CD14-positive monocyte (primary cell): ENCODE measurements around the gene FLNA. TPM values are rescaled to one million over a fixed set of nuclear protein-coding genes. Genes with fewer than 3 reads are reported as not detected.

Source experiments
- DNase-seq, 3 donors: peaks; one replicate each; pipeline ENCODE4 v3.0.0-alpha.2; 2011 to 2022
- H2AFZ ChIP-seq: 2 replicates; pipeline ENCODE4 v1.6.0; 2012; ENCODE audit warnings: mild to moderate bottlenecking, low read depth, low read length, inconsistent platforms; ENCODE audit not compliant: insufficient read depth, poor library complexity, severe bottlenecking
- H3K27ac ChIP-seq, 2 donors: 1 replicate in 1 of 2; 2 replicates in 1 of 2; pipeline ENCODE4 v1.5.1; 2012 to 2013; ENCODE audit warnings: low read length in 2 of 2, control low read depth in 1 of 2, inconsistent platforms in 1 of 2, low read depth in 1 of 2, mild to moderate bottlenecking in 1 of 2
- H3K27me3 ChIP-seq, 2 donors: one replicate each; pipeline versions ENCODE4 v1.6.0 to v1.6.1; 2011 to 2013; ENCODE audit warnings: low read length in 2 of 2; ENCODE audit not compliant: control insufficient read depth in 2 of 2, insufficient read depth in 2 of 2
- H3K36me3 ChIP-seq, 2 donors: replicated peaks in 1 of 2; 1 replicate in 1 of 2; 2 replicates in 1 of 2; pipeline versions ENCODE4 v1.5.1 to v1.6.1; 2012 to 2013; ENCODE audit warnings: low read length in 2 of 2, control low read depth in 1 of 2, inconsistent platforms in 1 of 2, mild to moderate bottlenecking in 1 of 2; ENCODE audit not compliant: insufficient read depth in 2 of 2, control insufficient read depth in 1 of 2
- H3K4me1 ChIP-seq, 2 donors: 1 replicate in 1 of 2; 2 replicates in 1 of 2; pipeline versions ENCODE4 v1.5.1 to v1.6.1; 2012 to 2013; ENCODE audit warnings: low read length in 2 of 2, control low read depth in 1 of 2, inconsistent platforms in 1 of 2, mild to moderate bottlenecking in 1 of 2, moderate library complexity in 1 of 2; ENCODE audit not compliant: insufficient read depth in 2 of 2, control insufficient read depth in 1 of 2
- H3K4me2 ChIP-seq: replicated peaks from 2 replicates; pipeline ENCODE3; 2012; ENCODE audit warnings: low read length, moderate library complexity, mild to moderate bottlenecking; ENCODE audit not compliant: poor library complexity, severe bottlenecking; ENCODE audit errors: extremely low read depth
- H3K4me3 ChIP-seq, 3 experiments: fragments of 200-600 bp in 1 of 3; sonication (generic) in 1 of 3; replicated peaks in 1 of 3; 1 replicate in 2 of 3; 2 replicates in 1 of 3; pipeline ENCODE4 v1.5.1; 2011 to 2013; ENCODE audit warnings: low read length in 3 of 3, mild to moderate bottlenecking in 3 of 3, control low read depth in 2 of 3, low read depth in 2 of 3, inconsistent platforms in 1 of 3, moderate library complexity in 1 of 3
- H3K79me2 ChIP-seq: 2 replicates; pipeline ENCODE4 v1.6.0; 2012; ENCODE audit warnings: mild to moderate bottlenecking, control low read depth, inconsistent platforms, low read length, moderate library complexity; ENCODE audit not compliant: insufficient read depth
- H3K9ac ChIP-seq: 2 replicates; pipeline ENCODE4 v1.6.0; 2017; ENCODE audit warnings: low read length, mild to moderate bottlenecking; ENCODE audit not compliant: insufficient read depth, poor library complexity, severe bottlenecking
- H3K9me3 ChIP-seq, 2 donors: replicated peaks in 1 of 2; 1 replicate in 1 of 2; 2 replicates in 1 of 2; pipeline versions ENCODE4 v1.5.1 to v1.6.1; 2012 to 2013; ENCODE audit warnings: low read length in 2 of 2, control low read depth in 1 of 2; ENCODE audit not compliant: control insufficient read depth in 1 of 2, insufficient read depth in 1 of 2
- H4K20me1 ChIP-seq: 2 replicates; pipeline ENCODE4 v1.6.0; 2012; ENCODE audit warnings: mild to moderate bottlenecking, low read length, control low read depth, moderate library complexity; ENCODE audit not compliant: insufficient read depth
- H3K27ac Mint-ChIP-seq, 7 donors: one replicate each; pipeline ENCODE4 v1.8.0; 2020; ENCODE audit warnings: mild to moderate bottlenecking in 7 of 7, mixed read lengths in 7 of 7, moderate library complexity in 6 of 7, inconsistent platforms in 2 of 7
- H3K27me3 Mint-ChIP-seq, 3 donors: one replicate each; pipeline ENCODE4 v1.8.0; 2021 to 2022; ENCODE audit warnings: low read depth in 3 of 3, mild to moderate bottlenecking in 3 of 3, mixed read lengths in 3 of 3, moderate library complexity in 3 of 3, inconsistent platforms in 1 of 3
- H3K36me3 Mint-ChIP-seq, 2 donors: one replicate each; pipeline ENCODE4 v1.8.0; 2020; ENCODE audit warnings: mixed read lengths in 2 of 2, inconsistent platforms in 1 of 2, mild to moderate bottlenecking in 1 of 2
- H3K4me1 Mint-ChIP-seq: one replicate; pipeline ENCODE4 v1.8.0; 2020; ENCODE audit warnings: mild to moderate bottlenecking, mixed read lengths
- H3K4me3 Mint-ChIP-seq, 2 donors: one replicate each; pipeline ENCODE4 v1.8.0; 2020; ENCODE audit warnings: mild to moderate bottlenecking in 2 of 2, mixed read lengths in 2 of 2, moderate library complexity in 1 of 2
- H3K9me3 Mint-ChIP-seq, 7 donors: one replicate each; pipeline ENCODE4 v1.8.0; 2020 to 2022; ENCODE audit warnings: mixed read lengths in 7 of 7, mild to moderate bottlenecking in 6 of 7, moderate library complexity in 6 of 7, inconsistent platforms in 2 of 7
- CTCF ChIP-seq: fragments of 200-600 bp; IDR thresholded peaks from one replicate; pipeline ENCODE4 v1.8.0; 2022; ENCODE audit warnings: antibody characterized with exemption, mild to moderate bottlenecking
- whole genome bisulfite sequencing: methylation state at CpG from one replicate; pipeline ENCODE4 v1.1.5; 2013; ENCODE audit warnings: missing lambda C conversion rate; ENCODE audit not compliant: insufficient coverage; 5-methylcytosine and 5-hydroxymethylcytosine counted together
- intact Hi-C, 2 donors: fragments of 100-400 bp; cut with micrococcal nuclease; formaldehyde crosslinking; loops; one replicate each; pipeline versions ENCODE4 v1.15.0 to v1.15.1; 2023
- polyA plus RNA-seq, 3 donors: library from polyadenylated mRNA; depleted of rRNA in 1 of 3; unstranded in 2 of 3; stranded (reverse) in 1 of 3; fragments of 300-500 nt in 2 of 3; fragments of >200 nt in 1 of 3; fragmentation: Illumina TruSeq in 2 of 3; gene quantifications; 1 replicate in 2 of 3; 2 replicates in 1 of 3; pipeline ENCODE4 v1.2.3, GENCODE V29; 2012 to 2021

Gene FLNA
- polyA plus RNA-seq, 3 donors: 111 to 874 (median 219) TPM

GRCh38 chrX:154412468-154412867 is 38.0 kb upstream of the FLNA start:
- H2AFZ ChIP-seq: peak overlapping the region; percentile 15
- H3K9me3 Mint-ChIP-seq: peaks cover 0 to 8% (median 2%) of the 10 kb centered on the region in 7 donors
- peaks cover 8 to 15% of the 10 kb centered on the region in 2 donors for H3K36me3 Mint-ChIP-seq
- WGBS: 0% methylated on average over 1 of the region's 4 CpGs
- H3K4me2 ChIP-seq: peak overlapping the region; percentile 74
- TF ChIP-seq CTCF: no peak
- H3K4me3 ChIP-seq: peak overlapping the region; percentile 45 to 76 (median 55)
- H3K79me2 ChIP-seq: peaks cover 41% of the 10 kb centered on the region
- H3K9ac ChIP-seq: peak overlapping the region; percentile 81
- peak; percentile 48 to 68 (median 63) for DNase-seq
- peak overlapping the region; percentile 82 to 92 (median 90) for H3K27ac Mint-ChIP-seq
- peaks cover 0 to 6% (median 4%) of the 10 kb centered on the region in 3 donors for H3K27me3 Mint-ChIP-seq
- peak overlapping the region; percentile 72 to 82 for H3K4me3 Mint-ChIP-seq
- H4K20me1 ChIP-seq: no peaks in the 10 kb centered on the region
- peaks cover 18% of the 10 kb centered on the region for H3K4me1 Mint-ChIP-seq
- H3K27me3 ChIP-seq: no peaks in the 10 kb centered on the region
- peak overlapping the region; percentile 80 to 89 for H3K27ac ChIP-seq
- intact Hi-C loops: loop anchor here in 1 of 2 donors (2.0 kb wide), 1 partner anchor 14 kb away; no protein-coding TSS in a partner anchor
- peaks cover 39 to 41% of the 10 kb centered on the region in 2 donors for H3K4me1 ChIP-seq
- no peaks in the 10 kb centered on the region for H3K9me3 ChIP-seq
- peaks cover 7 to 15% of the 10 kb centered on the region in 2 donors for H3K36me3 ChIP-seq

GRCh38 chrX:154411981-154412340 is 37.5 kb upstream of the FLNA start:
- H3K4me3 ChIP-seq: peak overlapping the region; percentile 45 to 76 (median 55)
- intact Hi-C loops: loop anchor here in 1 of 2 donors (2.0 kb wide), 1 partner anchor 15 kb away; no protein-coding TSS in a partner anchor
- Mint-ChIP-seq H3K4me3 (peak overlapping the region; percentile 72 to 82), H3K9me3 (peaks cover 0 to 8% (median 2%) of the 10 kb centered on the region in 7 donors), H3K27me3 (peaks cover 0 to 6% (median 4%) of the 10 kb centered on the region in 3 donors), H3K4me1 (peaks cover 18% of the 10 kb centered on the region), H3K36me3 (peaks cover 8 to 12% of the 10 kb centered on the region in 2 donors), H3K27ac (peak overlapping the region; percentile 82 to 92 (median 90))
- peaks cover 39 to 42% of the 10 kb centered on the region in 2 donors for H3K4me1 ChIP-seq
- H4K20me1 ChIP-seq: no peaks in the 10 kb centered on the region
- H3K9ac ChIP-seq: peak overlapping the region; percentile 81
- no peak for TF ChIP-seq CTCF
- H3K79me2 ChIP-seq: peaks cover 42% of the 10 kb centered on the region
- peak overlapping the region; percentile 80 to 89 for H3K27ac ChIP-seq
- peaks cover 5 to 15% of the 10 kb centered on the region in 2 donors for H3K36me3 ChIP-seq
- 0% methylated on average over 5 of the region's 29 CpGs for WGBS
- H3K9me3 ChIP-seq: no peaks in the 10 kb centered on the region
- DNase-seq: peak in 1 of 3 donors; percentile 22
- peak overlapping the region; percentile 74 for H3K4me2 ChIP-seq
- no peaks in the 10 kb centered on the region for H3K27me3 ChIP-seq
- H2AFZ ChIP-seq: peak overlapping the region; percentile 35
